Ectodermal cell (in vitro differentiated cells): ENCODE results near the gene CCDC136.

Source experiments
- H3K27ac ChIP-seq: 2 replicates; pipeline ENCODE4 v1.7.0; 2013; ENCODE audit warnings: mild to moderate bottlenecking, low read depth, low read length; ENCODE audit not compliant: insufficient read depth, poor library complexity, severe bottlenecking
- H3K27me3 ChIP-seq: 2 replicates; pipeline ENCODE4 v1.7.0; 2013; ENCODE audit warnings: mild to moderate bottlenecking, low read length; ENCODE audit not compliant: insufficient read depth, control insufficient read depth, poor library complexity, severe bottlenecking
- H3K36me3 ChIP-seq: one replicate; pipeline ENCODE4 v1.7.0; 2013; ENCODE audit warnings: low read length; ENCODE audit not compliant: control insufficient read depth, insufficient read depth
- H3K4me1 ChIP-seq: one replicate; pipeline ENCODE4 v1.7.0; 2013; ENCODE audit warnings: low read length; ENCODE audit not compliant: control insufficient read depth, insufficient read depth
- H3K4me3 ChIP-seq: 2 replicates; pipeline ENCODE4 v1.7.0; 2013; ENCODE audit warnings: low read depth, low read length, control low read depth; ENCODE audit not compliant: insufficient read depth
- H3K9me3 ChIP-seq: 2 replicates; pipeline ENCODE4 v1.7.0; 2013; ENCODE audit warnings: mild to moderate bottlenecking, low read length, moderate library complexity; ENCODE audit not compliant: control insufficient read depth
- WGBS, 2 experiments: methylation state at CpG; one replicate each; pipeline ENCODE4 v1.1.7; 2013; ENCODE audit warnings: missing lambda C conversion rate in 2 of 2; 5-methylcytosine and 5-hydroxymethylcytosine counted together

CCDC136 gene

GRCh38 chr7:128777156-128778123 is 14.3 kb upstream of the CCDC136 start:
- 92 to 98% methylated on average over 3 to 5 of the region's 5 CpGs for WGBS, 2 experiments
- no peaks in the 10 kb centered on the region for H3K36me3 ChIP-seq
- no peaks in the 10 kb centered on the region for H3K27me3 ChIP-seq
- H3K27ac ChIP-seq = no peak overlapping the region
- H3K9me3 ChIP-seq = no peaks in the 10 kb centered on the region
- H3K4me3 ChIP-seq = no peak overlapping the region
- no peaks in the 10 kb centered on the region for H3K4me1 ChIP-seq

- WGBS, 2 experiments = 93 to 96% methylated on average over 5 of the region's 5 CpGs
- H3K9me3 ChIP-seq = no peaks in the 10 kb centered on the region
- no peaks in the 10 kb centered on the region for H3K27me3 ChIP-seq
- no peak overlapping the region for H3K27ac ChIP-seq
- no peaks in the 10 kb centered on the region for H3K36me3 ChIP-seq
- H3K4me3 ChIP-seq = no peak overlapping the region
- no peaks in the 10 kb centered on the region for H3K4me1 ChIP-seq
These were observed 12.8 kb upstream of the CCDC136 start for GRCh38 chr7:128778946-128779345.

GRCh38 chr7:128781126-128781525 is 10.6 kb upstream of the CCDC136 start:
- no peak overlapping the region for H3K27ac ChIP-seq
- no peaks in the 10 kb centered on the region for H3K27me3 ChIP-seq
- H3K9me3 ChIP-seq = no peaks in the 10 kb centered on the region
- no peak overlapping the region for H3K4me3 ChIP-seq
- WGBS, 2 experiments = 94 to 96% methylated on average over 5 of the region's 5 CpGs
- H3K36me3 ChIP-seq = no peaks in the 10 kb centered on the region
- no peaks in the 10 kb centered on the region for H3K4me1 ChIP-seq

DNA sequence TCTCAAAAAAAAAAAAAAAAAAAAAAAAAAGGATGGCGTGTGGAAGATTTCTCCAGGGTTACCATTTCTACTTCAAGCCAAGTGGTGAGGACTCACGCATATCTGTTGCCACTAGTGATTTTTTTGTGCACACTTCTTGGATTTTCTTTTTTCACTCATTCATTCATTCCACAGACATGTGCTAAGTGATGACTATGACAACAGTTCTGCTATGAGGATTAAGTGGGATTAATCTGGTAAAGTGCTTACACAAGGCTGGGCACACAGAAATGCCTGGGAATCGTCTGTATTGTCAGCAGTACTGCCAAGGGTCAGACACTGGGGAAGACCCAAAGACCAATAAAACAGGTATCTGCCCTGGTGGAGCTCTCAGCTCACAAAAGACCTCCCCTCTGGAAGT is 9.9 kb upstream of the CCDC136 start:
- Histone ChIP-seq H3K4me3 (no peak overlapping the region), H3K27ac (no peak overlapping the region), H3K4me1 (no peaks in the 10 kb centered on the region), H3K27me3 (no peaks in the 10 kb centered on the region), H3K9me3 (no peaks in the 10 kb centered on the region), H3K36me3 (no peaks in the 10 kb centered on the region)
- WGBS, 2 experiments = 92 to 93% methylated on average over 3 of the region's 3 CpGs

- H3K36me3 ChIP-seq = no peaks in the 10 kb centered on the region
- H3K9me3 ChIP-seq = no peaks in the 10 kb centered on the region
- H3K4me1 ChIP-seq = no peaks in the 10 kb centered on the region
- no peak overlapping the region for H3K27ac ChIP-seq
- WGBS, 2 experiments = 25 to 27% methylated on average over 15 of the region's 15 CpGs
- peak overlapping the region; percentile 1 for H3K4me3 ChIP-seq
- no peaks in the 10 kb centered on the region for H3K27me3 ChIP-seq
These were observed 8.5 kb upstream of the CCDC136 start for GRCh38 chr7:128783143-128783861.

GRCh38 chr7:128785738-128786137 is 6.0 kb upstream of the CCDC136 start:
- Histone ChIP-seq H3K4me1 (no peaks in the 10 kb centered on the region), H3K9me3 (no peaks in the 10 kb centered on the region), H3K36me3 (no peaks in the 10 kb centered on the region), H3K27ac (no peak overlapping the region), H3K4me3 (no peak overlapping the region), H3K27me3 (peaks cover 11% of the 10 kb centered on the region)
- WGBS, 2 experiments = 91 to 94% methylated on average over 3 of the region's 3 CpGs

DNA sequence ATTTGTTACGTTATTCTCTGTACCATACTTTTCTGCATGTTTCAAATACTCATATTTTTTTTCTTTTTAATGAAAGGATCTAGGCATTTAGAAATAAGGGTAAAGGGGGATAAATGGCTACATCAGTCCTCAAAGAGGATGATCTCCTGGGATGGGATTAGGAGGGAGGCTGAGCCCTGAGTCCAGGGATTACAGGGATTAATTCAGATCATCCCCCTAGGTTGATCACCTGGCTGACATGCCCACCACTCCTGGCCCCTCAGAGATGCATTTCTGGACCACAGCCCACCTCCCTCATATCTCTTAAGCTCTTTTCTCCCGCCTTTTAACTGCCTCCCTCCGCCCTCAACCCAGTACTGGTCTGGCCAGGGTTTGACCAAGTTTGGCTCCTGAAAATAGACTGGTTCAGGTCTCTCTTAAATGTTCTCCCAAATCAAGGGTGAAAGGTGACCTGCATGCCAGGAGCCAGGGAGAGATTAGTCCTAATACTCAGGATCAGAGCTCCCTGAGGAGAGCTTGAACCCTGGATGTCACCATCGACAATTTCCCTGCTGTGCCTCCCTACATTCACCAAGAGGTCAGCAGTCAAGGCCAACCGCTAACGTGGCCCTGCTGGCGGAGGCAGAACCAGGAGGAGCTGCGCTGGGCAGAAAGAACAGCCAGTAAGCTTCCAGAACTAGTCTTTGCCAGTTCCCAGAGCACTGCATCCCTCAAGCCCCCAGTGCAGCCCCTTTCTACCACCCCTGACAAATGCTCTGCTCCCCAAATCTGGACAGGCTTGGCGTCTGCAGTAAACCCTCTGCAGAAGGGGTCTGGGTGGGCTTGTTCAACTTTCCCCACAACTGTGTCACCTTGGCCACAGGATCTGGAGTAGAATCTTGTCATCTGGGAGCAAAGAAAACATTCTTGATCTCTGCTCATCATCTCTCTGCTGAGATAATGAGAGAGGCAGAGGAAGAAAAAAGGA is 3.0 kb upstream of the CCDC136 start:
- H3K4me3 ChIP-seq = no peak overlapping the region
- no peaks in the 10 kb centered on the region for H3K9me3 ChIP-seq
- no peak overlapping the region for H3K27ac ChIP-seq
- H3K27me3 ChIP-seq = peaks cover 11% of the 10 kb centered on the region
- no peaks in the 10 kb centered on the region for H3K36me3 ChIP-seq
- H3K4me1 ChIP-seq = peaks cover 11% of the 10 kb centered on the region
- WGBS, 2 experiments = 83 to 86% methylated on average over 8 to 9 of the region's 9 CpGs

DNA sequence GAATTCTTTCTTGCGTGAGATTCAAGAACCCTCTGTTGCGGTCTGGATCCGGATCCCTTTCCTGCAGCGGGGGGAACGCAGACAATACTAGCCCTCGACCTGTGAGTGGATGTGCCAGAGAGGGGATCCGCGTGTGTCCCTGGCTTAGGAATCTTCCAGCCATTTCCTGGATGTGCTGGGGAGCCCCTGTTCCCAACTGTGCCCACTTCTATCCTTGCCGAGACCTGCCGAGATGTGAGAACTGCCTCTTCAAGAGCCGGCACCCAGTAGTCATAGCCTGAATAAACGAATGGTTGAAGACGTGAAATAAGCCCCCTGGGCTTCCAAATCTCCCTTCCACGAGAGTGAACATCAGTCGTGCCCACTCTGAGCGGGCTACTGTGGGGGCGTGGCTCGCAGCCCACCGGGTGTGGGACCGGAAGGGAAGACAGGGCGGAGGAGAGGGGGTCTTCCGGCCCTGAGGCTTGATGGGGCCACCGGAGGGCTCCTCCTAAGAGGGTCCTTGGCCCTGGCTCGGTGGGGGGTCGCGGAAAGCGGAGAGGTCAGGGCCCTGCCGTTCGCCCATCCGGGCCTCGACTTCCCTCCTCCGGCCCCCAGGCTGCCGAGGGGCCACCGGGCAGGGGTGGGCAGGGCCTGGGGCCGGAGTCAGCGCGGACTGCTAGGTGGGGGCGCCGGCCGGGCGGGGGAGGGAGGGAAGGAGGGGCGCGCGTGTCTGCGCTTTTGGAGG is 1.3 kb upstream of the CCDC136 start:
- 12 to 13% methylated on average over 45 of the region's 45 CpGs for WGBS, 2 experiments
- H3K9me3 ChIP-seq = no peaks in the 10 kb centered on the region
- peaks cover 11% of the 10 kb centered on the region for H3K27me3 ChIP-seq
- H3K27ac ChIP-seq = no peak overlapping the region
- H3K36me3 ChIP-seq = no peaks in the 10 kb centered on the region
- peak overlapping the region; percentile 89 for H3K4me3 ChIP-seq
- peaks cover 23% of the 10 kb centered on the region for H3K4me1 ChIP-seq

DNA sequence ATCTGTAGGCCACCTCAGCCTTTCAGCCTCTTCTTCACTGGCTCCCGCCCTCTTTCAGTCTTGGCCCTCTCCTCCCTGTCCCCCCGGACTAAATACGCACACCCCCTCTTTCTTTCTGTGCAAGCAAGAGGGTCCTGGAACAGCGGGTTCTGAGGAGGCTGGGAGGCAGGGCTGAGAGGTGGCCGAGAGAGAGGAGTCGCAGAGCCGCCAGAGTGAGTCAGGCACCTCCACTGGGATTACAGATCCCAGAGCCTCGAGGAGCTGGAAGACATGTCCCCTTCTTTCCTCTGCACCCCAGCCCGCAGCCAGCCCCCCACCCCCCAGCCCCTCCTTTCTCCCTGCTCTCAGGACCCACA is 182 bp downstream of the CCDC136 start:
- Histone ChIP-seq H3K4me3 (peak overlapping the region; percentile 89), H3K4me1 (peaks cover 24% of the 10 kb centered on the region), H3K27me3 (peaks cover 11% of the 10 kb centered on the region), H3K36me3 (no peaks in the 10 kb centered on the region), H3K9me3 (no peaks in the 10 kb centered on the region), H3K27ac (no peak overlapping the region)
- 3 to 5% methylated on average over 8 to 9 of the region's 9 CpGs for WGBS, 2 experiments
